Uterus (tissue), 2 donors: Measurements from ENCODE around the gene TAP1.

ENCODE experiments used
- CTCF ChIP-seq, 4 experiments: fragments of 200-600 bp in 2 of 4; fragments of 450-650 bp in 2 of 4; sonication (generic) in 2 of 4; IDR thresholded peaks; one replicate each; pipeline ENCODE4 v1.5.1; 2016 to 2019; ENCODE audit warnings: antibody characterized with exemption in 4 of 4, mild to moderate bottlenecking in 2 of 4, moderate library complexity in 1 of 4
- POLR2A ChIP-seq, 2 donors: fragments of 450-650 bp; IDR thresholded peaks; one replicate each; pipeline ENCODE4 v1.6.1; 2016; ENCODE audit warnings: antibody characterized with exemption in 2 of 2, mild to moderate bottlenecking in 1 of 2, moderate library complexity in 1 of 2

GRCh38 chr6:32827025-32827424 lies 26.5 kb downstream of the TAP1 start:
- TF ChIP-seq CTCF (IDR thresholded peaks at IDR 0.05) (no peak), POLR2A (IDR thresholded peaks at IDR 0.05) (no peak)
